ENCODE results near the gene ADH5. TPM values are rescaled to one million over a fixed set of nuclear protein-coding genes. Genes with fewer than 3 reads are reported as not detected.
"Not testable (repeated sequence)": the region's sequence is repeated elsewhere in the genome, so short reads cannot be mapped to it uniquely, and the experiment has no call there.

The ADH5 gene
- total RNA-seq, 1 donor from 2014 or later: 54.3 TPM

DNA sequence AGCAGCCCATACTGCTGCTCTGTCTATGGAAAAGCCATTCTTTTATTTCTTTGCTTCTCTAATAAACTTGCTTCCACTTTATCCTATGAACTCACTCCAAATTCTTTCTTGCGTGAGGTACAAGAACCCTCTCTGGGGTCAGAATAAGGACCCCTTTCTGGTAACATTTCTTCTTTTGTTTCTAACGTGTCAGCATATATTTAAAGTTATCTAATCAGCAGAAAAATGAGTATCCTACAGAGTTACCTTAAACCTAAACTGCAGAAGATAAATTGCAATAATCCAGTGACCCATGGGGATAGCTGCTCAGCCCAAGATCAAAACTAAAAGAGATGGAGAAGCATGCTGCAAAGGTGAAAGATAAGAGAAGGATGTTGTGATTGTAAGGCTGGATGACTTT, 4.0 kb downstream of the ADH5 start:
- DNase-seq (ENCODE audit: low read depth in 2 of 2): no peak

DNA sequence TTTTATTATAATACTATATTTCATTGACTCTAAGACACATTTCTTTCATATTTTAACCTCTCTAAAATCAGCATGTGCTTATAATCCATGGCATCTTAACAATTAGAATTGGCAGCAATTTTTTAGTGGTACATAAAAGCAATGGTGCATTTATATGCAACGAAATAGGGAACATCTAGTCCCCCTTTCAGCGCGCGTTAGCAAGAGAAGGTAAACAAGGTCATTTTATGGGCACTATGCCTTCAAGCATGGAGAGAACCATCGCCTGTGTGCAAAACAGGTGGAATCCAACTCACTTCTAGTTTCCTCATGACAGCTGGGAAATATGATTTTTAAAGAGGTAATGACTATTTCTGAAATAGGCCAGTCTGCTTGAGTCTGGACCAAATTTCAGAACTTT, 6.4 kb downstream of the ADH5 start:
- no peak for DNase-seq (ENCODE audit: low read depth in 2 of 2)

DNA sequence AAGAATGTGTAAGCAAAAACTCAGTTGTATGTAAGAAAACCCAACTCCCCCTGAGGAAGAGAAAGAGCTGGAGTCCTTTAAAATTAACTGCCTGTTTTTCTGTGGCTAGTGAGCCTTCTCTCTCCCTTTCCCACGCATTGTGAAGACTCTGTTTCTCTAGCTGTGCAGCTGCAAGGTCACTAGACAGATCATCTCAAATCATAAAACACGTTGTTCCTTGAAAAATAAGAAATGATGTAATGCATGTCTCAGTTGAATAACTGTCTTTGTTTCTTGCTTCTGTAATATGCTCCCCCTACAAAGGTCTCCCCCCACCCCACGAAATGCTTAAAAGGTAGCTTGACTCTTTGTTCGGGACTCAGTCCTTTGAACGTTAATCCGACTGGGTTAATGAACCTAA, 7.7 kb downstream of the ADH5 start:
- DNase-seq (ENCODE audit: low read depth in 2 of 2): not testable (repeated sequence)

DNA sequence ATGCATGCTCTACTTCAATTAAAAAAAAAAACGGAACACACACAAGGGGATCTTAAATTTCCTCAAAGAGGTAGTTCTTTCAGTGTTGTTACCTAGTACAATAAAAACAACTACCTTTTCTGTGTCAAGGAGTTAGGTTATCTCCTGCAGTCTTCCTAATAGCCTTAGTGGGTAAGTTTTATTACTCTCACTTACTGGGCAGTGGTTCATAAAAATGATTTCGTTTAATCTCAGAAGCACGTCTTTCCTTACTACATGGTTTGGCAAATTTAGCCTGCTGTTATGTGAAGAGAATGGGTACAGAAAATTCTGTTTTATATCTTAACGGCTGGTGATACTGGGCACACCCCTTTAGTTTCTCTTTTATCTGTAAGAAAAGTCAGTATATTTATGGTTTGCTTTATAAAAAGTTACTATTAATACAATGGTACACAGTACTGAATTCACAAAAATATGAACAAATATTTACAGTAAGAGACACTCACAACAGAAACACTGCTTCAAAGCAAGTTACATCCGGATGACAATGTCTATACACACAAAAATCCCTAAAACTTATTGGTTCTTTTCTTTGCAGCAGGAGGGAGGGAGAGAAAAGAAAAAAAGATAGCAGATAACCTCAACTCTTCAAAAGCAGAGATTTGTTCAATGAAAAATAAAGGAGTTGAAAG, 8.8 kb downstream of the ADH5 start:
- DNase-seq (ENCODE audit: low read depth in 2 of 2): no peak

DNA sequence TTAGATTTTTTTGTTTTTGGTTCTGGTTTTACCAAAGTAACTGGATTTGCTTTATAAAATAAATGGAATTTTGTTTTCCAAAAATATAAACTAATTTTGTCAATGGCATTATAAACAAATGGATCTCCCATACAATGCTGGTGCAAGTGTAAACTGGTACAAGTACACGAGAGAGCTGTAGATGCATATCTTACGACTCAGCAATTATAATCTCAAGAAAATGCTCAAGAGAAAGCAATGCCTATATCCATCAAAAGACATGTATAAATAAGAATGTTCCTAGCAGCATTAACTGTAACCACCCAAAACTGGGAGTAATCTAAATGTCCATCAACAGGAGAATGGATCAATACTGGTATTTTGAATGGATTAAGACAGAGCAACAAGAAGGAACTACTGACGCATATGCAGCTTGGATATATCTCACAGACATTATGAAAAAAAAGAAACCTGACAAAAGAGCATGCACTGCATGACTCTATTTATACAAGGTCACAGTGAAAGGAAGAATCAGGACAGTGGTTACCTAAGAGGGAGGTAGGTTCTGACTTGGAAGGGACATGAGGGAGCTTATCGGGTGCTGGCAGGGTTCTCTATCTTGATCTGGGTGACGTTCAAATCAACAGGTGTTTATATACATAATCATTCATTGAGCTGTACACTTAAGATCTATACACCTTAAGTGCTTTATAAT, 9.5 kb downstream of the ADH5 start:
- no peak for DNase-seq (ENCODE audit: low read depth in 2 of 2)

DNA sequence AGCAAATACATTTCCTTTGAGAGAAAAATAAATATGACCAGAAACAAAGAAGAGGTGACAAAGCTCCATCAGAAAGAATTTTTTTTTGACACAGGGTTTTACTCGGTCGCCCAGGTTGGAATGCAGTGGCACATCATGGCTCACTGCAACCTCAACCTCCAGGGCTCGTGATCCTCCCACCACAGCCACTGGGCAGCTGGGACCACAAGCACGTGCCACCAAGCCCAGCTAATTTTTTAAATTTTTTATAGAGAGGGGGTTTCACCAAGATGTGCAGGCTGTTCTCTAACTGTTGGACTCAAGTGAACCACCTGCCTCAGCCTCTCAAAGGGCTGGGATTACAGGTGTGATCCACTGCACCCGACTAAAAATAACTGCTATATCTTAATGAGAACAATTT, 10.3 kb downstream of the ADH5 start:
- DNase-seq (ENCODE audit: low read depth in 2 of 2): no peak

DNA sequence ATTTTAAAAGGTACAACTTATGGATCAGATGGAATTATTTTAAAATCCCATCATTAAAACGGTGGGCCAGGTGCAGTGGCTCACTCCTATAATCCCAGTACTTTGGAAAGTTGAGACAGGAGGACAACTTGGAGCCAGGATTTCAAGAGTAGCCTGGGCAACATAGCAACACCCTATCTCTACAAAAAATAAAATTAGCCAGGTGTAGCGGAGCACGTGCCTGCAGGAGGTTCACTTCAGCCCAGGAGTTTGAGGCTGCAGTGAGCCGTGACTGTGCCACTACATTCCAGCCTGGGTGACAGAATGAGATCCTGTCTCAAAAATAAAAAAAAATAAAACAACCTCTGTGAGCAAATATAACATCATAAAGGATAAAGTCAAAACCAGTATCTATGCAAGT, 11.4 kb downstream of the ADH5 start:
- no peak for DNase-seq (ENCODE audit: low read depth in 2 of 2)

DNA sequence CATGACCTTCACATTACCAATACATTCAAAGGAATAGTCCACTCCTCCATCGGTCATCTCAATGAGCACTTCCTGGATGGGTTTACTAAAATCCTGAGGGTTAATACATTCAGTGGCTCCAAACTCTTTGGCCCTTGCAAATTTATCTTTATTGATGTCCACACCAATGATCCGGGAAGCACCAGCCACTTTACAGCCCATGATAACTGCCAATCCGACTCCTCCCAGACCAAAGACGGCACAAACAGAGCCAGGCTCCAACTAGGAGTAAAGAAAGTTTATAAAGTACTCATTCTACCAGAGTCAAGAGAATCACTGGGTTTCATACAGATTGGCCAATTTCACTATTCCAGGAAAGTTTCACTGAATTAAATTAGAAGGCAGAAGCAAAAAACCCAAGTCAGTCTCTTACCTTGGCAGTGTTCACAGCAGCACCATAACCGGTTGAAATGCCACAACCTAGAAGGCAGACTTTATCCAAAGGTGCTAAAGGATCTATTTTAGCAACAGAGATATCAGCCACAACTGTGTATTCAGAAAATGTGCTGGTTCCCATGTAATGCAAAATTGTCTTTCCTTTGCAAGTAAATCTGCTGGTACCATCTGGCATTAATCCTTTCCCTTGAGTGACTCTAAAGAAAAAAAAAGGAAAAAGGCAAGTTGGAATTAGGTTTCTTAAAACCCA, 12.2 kb downstream of the ADH5 start:
- DNase-seq (ENCODE audit: low read depth in 2 of 2): no peak

DNA sequence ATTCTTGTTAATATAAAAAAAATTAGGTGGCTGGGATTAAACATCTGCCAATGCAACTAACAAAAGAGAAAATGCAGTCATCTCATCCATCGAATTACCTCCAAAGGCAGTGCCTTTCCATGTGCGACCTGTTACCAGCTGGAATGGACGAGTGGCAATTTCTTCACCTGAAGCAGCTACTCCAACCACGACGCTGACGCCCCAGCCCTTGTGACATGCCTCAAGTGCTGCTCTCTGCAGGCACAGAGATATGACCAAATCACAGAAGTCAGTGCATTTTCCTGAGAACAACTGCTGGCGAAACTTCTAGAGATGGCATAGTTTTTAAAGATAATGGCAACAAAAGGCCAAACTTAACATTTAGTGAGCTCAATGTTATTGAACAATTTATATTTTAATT, 13.8 kb downstream of the ADH5 start:
- DNase-seq (ENCODE audit: low read depth in 2 of 2): no peak

DNA sequence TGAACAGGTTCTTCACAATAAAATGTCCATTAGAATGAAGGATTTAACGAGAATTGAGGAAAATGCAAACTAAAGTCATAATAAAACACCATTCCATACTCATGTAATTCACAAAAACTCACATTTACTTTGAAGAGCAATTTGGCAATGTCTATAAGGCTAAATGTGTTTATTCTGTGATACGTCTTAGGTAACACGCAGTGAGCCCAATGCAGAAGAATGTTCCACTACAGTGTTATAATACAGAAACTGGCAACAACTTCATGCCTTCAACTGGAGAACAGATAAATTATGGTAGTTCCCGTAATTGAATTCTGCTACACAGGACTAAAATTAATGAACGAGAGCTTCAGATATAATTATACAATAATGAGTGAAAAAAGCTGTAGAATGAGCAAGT, 17.4 kb downstream of the ADH5 start:
- no peak for DNase-seq (ENCODE audit: low read depth in 2 of 2)

DNA sequence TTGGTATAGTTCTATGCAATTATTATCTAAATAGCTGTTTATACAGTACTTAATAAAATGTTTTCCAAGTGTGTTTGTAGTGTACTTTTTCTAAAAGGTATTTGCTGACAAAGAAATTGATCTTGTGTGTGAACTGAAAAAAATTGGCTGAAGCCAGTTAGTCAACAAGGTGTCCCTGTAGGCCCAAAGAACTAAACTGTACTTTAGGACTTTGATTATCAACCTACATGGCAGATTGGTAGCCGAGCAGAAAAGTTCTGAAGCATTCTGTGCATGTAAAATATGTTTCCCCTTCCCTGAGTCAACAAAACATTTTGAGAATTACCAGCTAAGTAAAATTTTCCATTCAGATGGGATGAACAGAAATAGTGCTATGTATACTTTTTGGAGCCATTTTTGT, 21.0 kb downstream of the ADH5 start:
- no peak for DNase-seq (ENCODE audit: low read depth in 2 of 2)

DNA sequence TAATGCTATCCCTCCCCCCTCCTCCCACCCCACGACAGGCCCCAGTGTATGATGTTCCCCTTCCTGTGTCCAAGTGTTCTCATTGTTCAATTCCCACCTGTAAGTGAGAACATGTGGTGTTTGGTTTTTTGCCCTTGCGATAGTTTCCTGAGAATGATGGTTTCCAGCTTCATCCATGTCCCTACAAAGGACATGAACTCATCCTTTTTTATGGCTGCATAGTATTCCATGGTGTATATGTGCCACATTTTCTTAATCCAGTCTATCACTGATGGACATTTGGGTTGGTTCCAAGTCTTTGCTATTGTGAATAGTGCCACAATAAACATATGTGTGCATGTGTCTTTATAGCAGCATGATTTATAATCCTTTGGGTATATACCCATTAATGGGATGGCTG, 23.1 kb downstream of the ADH5 start:
- DNase-seq (ENCODE audit: low read depth in 2 of 2): not testable (repeated sequence)

DNA sequence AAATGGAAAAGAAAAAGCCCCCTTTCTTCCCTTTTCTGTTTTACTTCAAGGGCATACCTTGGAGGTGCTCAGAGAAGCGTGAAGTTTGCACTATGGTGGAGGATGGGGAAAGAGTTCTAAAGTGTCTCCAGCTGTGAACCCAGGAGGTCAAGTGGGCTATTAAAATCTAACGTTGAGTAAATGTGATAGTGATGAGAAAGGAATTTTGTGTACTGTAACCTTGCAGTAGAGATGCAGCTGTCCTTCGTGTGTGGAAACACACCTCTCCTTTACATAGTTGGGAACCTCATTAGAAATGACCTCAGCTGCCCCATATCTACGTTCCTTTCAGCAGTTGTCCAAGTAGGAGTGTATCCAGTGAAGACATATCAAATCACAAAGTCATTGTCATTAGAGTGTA, 26.5 kb downstream of the ADH5 start:
- DNase-seq (ENCODE audit: low read depth in 2 of 2): no peak

DNA sequence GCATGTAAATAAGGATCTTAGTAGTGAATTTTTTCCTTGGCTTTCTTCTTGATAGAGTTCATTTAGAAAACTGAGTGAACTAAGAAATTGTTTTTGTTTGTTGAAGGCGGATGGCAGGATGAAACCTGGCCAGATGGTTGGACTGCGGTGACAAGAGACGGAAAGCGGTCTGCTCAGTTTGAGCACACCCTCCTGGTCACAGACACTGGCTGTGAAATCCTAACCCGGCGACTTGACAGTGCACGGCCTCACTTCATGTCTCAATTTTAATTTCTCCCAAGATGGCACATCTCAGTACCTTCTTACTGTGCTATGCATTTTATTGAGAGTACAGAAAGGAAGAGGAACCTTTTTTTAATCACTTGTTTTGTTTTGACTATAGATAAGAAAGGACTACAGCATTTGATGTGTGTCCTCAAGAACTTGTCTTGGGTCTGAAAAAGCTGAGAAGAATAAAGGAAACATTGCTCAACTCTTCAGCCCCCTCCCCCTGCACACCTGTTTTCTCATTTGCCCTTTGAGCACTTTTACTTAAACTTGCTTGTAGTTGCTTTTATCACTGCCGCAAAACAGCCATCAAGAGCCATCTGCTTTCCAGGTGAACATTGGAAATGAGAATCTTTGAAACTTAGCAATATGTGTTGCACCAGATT, 27.4 kb downstream of the ADH5 start:
- DNase-seq (ENCODE audit: low read depth in 2 of 2): no peak

DNA sequence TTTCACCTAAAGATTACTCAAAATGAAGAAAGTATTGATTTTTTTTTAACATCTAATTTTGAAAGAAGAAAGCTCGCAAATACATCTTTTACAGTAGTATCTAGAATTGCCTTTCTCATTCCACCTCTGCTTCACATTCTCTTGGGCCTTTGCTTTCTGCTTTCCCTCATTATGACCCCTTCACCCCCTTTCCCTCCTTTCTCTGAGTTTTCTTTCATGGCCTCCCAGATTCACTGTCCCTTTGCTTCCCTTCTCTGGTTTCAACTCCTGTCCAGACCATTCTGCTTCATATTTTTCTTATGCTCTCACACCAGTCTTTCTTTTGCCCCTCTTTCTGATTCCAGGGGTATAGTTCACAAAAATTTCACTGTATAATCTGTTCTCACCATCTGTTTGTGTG, 29.0 kb downstream of the ADH5 start:
- no peak for DNase-seq (ENCODE audit: low read depth in 2 of 2)

DNA sequence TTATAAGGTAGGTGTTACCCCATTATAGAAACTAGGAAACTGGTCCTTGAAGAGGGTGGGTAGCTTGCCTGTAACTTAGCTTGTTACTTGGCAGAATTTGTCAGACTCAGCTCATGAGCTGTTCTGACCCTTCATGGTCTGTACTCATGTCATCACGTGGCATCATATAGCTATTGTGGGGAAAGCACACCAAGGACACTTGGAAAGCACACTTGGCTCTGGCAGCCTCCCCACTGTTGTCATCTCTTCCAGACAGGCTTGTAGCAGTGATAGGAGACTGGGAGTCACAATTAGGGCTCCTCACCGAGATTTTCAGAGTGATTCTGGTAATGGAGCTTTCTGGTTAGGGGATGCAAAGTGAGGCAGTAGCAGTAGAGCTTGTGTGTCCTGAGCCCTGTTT, 30.4 kb downstream of the ADH5 start:
- DNase-seq (ENCODE audit: low read depth in 2 of 2): no peak

DNA sequence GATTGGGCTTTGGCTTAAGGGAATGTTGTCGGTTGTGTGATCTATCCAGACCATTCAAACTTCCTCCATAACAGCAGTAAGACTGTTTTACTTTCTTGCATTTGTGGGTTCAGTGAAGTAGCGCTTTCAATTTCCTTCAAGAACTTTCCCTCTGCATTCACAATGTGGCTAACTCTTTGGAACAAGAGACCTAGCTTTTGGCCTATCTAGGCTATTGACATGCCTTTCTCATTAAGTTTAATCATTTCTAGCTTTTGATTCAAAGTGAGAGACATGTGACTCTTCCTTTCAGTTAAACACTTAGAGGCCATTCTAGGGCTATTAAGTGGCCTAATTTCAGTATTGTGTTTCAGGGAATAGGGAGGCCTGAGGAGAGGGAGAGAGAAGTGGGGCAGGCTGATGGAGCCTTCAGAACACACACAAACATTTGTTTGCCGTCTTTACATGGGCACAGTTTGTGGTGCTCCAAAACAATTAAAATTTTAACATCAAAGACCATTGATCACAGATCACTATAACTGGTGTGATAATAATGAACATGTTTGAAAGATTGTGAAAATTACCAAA, 34.1 kb downstream of the ADH5 start:
- DNase-seq (ENCODE audit: low read depth in 2 of 2): no peak

DNA sequence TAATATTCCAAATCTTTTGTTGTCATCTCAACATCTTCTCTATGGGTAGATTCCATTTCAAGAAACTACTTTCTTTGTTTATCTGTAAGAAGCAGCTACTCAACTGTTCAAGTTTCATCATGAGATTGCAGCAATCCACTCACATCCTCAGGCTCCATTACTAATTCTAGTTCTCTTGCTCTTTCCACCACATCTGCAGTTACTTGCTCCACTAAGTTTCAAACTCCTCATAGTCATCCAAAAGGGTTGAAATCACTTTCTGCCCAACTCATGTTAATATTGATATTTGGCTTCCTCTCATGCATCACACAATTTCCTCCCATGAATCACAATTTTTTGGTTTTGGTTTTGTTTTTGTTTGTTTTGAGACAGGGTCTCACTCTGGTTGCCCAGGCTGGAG, 35.7 kb downstream of the ADH5 start:
- DNase-seq (ENCODE audit: low read depth in 2 of 2): no peak

DNA sequence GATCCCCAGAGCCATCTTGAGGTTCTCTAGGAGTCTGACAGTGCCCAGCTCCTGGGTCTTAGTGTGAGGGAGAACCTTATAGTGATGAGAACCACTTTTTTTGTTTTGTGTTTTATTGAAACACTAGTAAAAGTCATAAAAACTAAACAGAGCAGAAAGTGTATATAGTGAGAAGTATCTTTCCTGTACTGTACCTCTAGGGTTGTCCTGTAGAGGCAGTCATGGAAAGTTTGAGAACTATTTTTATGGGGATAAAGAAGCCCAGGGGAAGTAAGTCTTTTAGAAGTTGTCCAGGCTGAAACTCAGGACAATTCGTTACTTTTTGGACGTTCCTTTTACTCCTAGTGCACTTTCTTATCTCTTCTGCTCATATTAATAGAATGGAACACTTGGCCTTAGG, 40.9 kb downstream of the ADH5 start:
- DNase-seq (ENCODE audit: low read depth in 2 of 2): no peak

DNA sequence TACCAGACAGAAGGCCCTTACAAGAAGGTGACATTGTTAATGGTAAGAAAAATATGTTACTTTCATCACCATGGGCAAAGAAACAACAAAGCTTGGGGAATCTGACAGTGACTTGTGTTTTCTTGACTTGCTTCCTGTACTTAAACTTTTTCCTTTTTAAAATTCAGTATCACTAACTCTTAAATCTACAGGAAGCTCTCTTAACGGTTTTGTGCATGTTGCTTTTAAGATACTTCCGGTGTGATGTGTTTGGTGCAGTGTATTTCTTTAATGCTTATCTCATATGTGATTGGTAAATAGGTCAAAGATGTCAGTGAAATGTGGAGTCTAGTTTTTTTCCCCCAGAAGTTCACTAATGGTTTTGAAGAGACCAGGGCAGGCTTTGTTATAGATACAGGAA, 45.2 kb downstream of the ADH5 start:
- no peak for DNase-seq (ENCODE audit: low read depth in 2 of 2)

DNA sequence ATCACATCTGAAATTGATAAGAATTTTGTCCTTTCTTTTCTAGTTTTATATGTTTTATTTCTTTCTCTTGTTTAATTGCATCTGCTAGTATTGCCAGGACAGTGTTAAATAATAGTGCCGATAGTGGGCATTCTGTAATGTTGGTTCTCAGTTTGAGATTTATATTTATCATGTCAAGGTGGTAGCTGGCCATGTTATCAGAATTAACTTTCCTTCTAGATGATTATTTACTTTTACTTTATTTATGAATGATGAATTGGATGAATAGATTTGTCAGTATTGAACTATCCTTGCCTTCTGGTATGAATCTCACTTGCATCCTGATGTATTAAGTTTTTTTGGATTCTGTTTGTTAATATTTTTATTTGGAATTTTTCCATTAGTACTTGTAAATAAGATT, 50.4 kb downstream of the ADH5 start:
- DNase-seq (ENCODE audit: low read depth in 2 of 2): no peak

DNA sequence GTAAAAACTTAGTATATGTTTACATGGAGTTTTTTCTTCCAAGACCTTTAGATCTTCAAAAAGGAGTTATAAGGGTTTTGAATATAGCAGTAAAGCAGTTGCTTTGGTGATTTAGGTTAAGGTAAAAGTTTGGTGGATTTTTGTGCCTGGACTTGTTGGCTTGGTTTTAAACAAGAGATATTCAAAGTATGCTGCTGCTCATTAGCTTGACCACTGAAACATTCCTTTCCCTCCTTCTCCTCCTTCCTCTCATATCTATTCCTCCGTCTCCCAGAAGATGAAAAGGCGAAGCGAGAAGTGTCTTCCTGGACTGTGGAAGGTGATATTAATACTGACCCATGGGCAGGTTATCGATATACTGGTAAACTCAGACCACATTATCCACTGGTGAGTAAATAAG, 54.6 kb downstream of the ADH5 start:
- no peak for DNase-seq (ENCODE audit: low read depth in 2 of 2)
